CD4-positive, alpha-beta T cell (primary cell): Measurements from ENCODE around the gene FZR1. TPM values are rescaled to one million over a fixed set of nuclear protein-coding genes. Genes with fewer than 3 reads are reported as not detected.

Experiments
- ATAC-seq: fragments of 200-7000 bp; cut with Tn5 transposase; one replicate; pipeline ENCODE4 v1.10.0; 2022; ENCODE audit warnings: mild to moderate bottlenecking; ENCODE audit not compliant: poor library complexity
- CTCF ChIA-PET: fragments of 350-600 bp; sonication (Branson Sonifier 250); formaldehyde crosslinking; loops from one replicate; lab custom pipeline; 2021; ENCODE audit warnings: antibody characterized with exemption, inconsistent platforms; lab: Charles Lee
- POLR2A ChIA-PET: fragments of 350-600 bp; sonication (Branson Sonifier 250); formaldehyde crosslinking; loops from one replicate; lab custom pipeline; 2021; ENCODE audit warnings: antibody characterized with exemption, inconsistent platforms; lab: Charles Lee
- DNase-seq, 14 experiments: peaks; one replicate each; pipeline ENCODE4 v3.0.0-alpha.2; 2013 to 2020; ENCODE audit warnings: mixed read lengths in 2 of 14
- H3K27ac ChIP-seq, 2 donors: one replicate each; pipeline versions ENCODE4 v1.5.1 to v1.7.0; 2013; ENCODE audit warnings: low read length in 2 of 2, low read depth in 1 of 2, mild to moderate bottlenecking in 1 of 2
- H3K27me3 ChIP-seq, 2 experiments: 1 replicate in 1 of 2; 2 replicates in 1 of 2; pipeline versions ENCODE4 v1.6.1 to v1.7.0; 2013; ENCODE audit warnings: low read length in 2 of 2, control low read depth in 1 of 2, mild to moderate bottlenecking in 1 of 2, moderate library complexity in 1 of 2; ENCODE audit not compliant: insufficient read depth in 2 of 2, control insufficient read depth in 1 of 2
- H3K36me3 ChIP-seq: one replicate; pipeline ENCODE4 v1.6.1; 2013; ENCODE audit warnings: low read length, control low read depth; ENCODE audit not compliant: insufficient read depth
- H3K4me1 ChIP-seq: one replicate; pipeline ENCODE4 v1.6.1; 2013; ENCODE audit warnings: low read length, control low read depth; ENCODE audit not compliant: insufficient read depth
- H3K4me3 ChIP-seq: one replicate; pipeline ENCODE4 v1.5.1; 2013; ENCODE audit warnings: mild to moderate bottlenecking, low read length, moderate library complexity
- H3K9me3 ChIP-seq, 2 experiments: 1 replicate in 1 of 2; 2 replicates in 1 of 2; pipeline versions ENCODE4 v1.6.1 to v1.7.0; 2013; ENCODE audit warnings: low read length in 2 of 2, mild to moderate bottlenecking in 2 of 2, control low read depth in 1 of 2, moderate library complexity in 1 of 2; ENCODE audit not compliant: control insufficient read depth in 1 of 2, insufficient read depth in 1 of 2
- H3K27ac Mint-ChIP-seq: one replicate; pipeline ENCODE4 v1.8.0; 2020; ENCODE audit warnings: mixed read lengths
- H3K27me3 Mint-ChIP-seq: one replicate; pipeline ENCODE4 v1.8.0; 2021; ENCODE audit warnings: mixed read lengths
- H3K36me3 Mint-ChIP-seq: one replicate; pipeline ENCODE4 v1.8.0; 2021; ENCODE audit warnings: low read depth, mixed read lengths
- H3K4me1 Mint-ChIP-seq: one replicate; pipeline ENCODE4 v1.8.0; 2021; ENCODE audit warnings: low read depth, mixed read lengths
- H3K4me3 Mint-ChIP-seq: one replicate; pipeline ENCODE4 v1.8.0; 2020; ENCODE audit warnings: mild to moderate bottlenecking, mixed read lengths
- H3K9me3 Mint-ChIP-seq: one replicate; pipeline ENCODE4 v1.8.0; 2020; ENCODE audit warnings: mixed read lengths
- CTCF ChIP-seq: fragments of 200-600 bp; IDR thresholded peaks from one replicate; pipeline ENCODE4 v1.8.0; 2022; ENCODE audit warnings: antibody characterized with exemption, mild to moderate bottlenecking
- intact Hi-C, 2 experiments: fragments of 100-400 bp; cut with DNase I in 1 of 2; cut with micrococcal nuclease in 1 of 2; formaldehyde crosslinking; loops; one replicate each; pipeline versions ENCODE4 v1.15.1 to v1.9.0; 2023 to 2025; cut with DNase I, micrococcal nuclease
- total RNA-seq, 174 experiments: library from RNA in 2 of 174; stranded (reverse) in 2 of 174; gene quantifications; one replicate each; pipeline ENCODE4 v1.2.3 and lab custom pipeline; 2021 to 2026

Gene FZR1
- total RNA-seq, 2 experiments from 2014 or later: 109 to 116 TPM

DNA sequence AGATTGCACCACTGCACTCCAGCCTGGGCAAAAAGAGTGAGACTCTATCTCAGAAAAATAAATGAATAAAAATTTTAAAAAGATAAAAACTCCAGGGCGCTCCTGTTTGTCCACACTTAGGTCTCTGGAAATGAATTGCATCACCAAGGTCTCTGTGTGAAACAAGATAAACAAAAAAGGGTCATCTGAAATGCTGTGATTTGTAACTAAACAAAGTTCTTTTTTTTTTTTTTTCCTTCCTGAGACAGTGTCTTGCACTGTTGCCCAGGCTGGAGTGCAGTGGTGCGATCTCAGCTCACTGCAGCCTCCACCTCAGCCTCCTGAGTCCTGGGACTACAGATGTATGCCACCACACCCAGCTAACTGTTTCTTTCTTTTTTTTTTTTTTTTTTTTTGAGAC, 11.5 kb downstream of the FZR1 start:
- no peak overlapping the region for H3K4me3 ChIP-seq
- Mint-ChIP-seq H3K9me3 (no peaks in the 10 kb centered on the region), H3K27ac (peak overlapping the region; percentile 30), H3K36me3 (peaks cover 10% of the 10 kb centered on the region), H3K27me3 (no peaks in the 10 kb centered on the region), H3K4me3 (no peak overlapping the region), H3K4me1 (peaks cover 48% of the 10 kb centered on the region)
- H3K27ac ChIP-seq: no peak overlapping the region
- H3K27me3 ChIP-seq: no peaks in the 10 kb centered on the region
- H3K9me3 ChIP-seq: no peaks in the 10 kb centered on the region
- H3K36me3 ChIP-seq: peaks cover 30% of the 10 kb centered on the region
- ATAC-seq (no peak), DNase-seq (no peak)
- no peak for TF ChIP-seq CTCF
- intact Hi-C loops: no loop called here
- ChIA-PET POLR2A (no interaction called here), CTCF (interaction anchor here (0.6 kb wide), 1 partner anchor 13 kb away, joined by 3 read pairs; no protein-coding TSS in a partner anchor)
- H3K4me1 ChIP-seq: peaks cover 42% of the 10 kb centered on the region

GRCh38 chr19:3518255-3518654, 12.1 kb downstream of the FZR1 start:
- H3K27ac Mint-ChIP-seq: peak overlapping the region; percentile 30
- H3K36me3 Mint-ChIP-seq: peaks cover 9% of the 10 kb centered on the region
- DNase-seq: no peak
- peaks cover 38% of the 10 kb centered on the region for H3K4me1 ChIP-seq
- ChIA-PET CTCF (interaction anchor here (0.6 kb wide), 1 partner anchor 13 kb away, joined by 3 read pairs; no protein-coding TSS in a partner anchor), POLR2A (no interaction called here)
- H3K4me3 ChIP-seq: no peak overlapping the region
- intact Hi-C loops: no loop called here
- no peaks in the 10 kb centered on the region for H3K9me3 Mint-ChIP-seq
- peaks cover 36% of the 10 kb centered on the region for H3K36me3 ChIP-seq
- no peak overlapping the region for H3K27ac ChIP-seq
- H3K27me3 Mint-ChIP-seq: no peaks in the 10 kb centered on the region
- no peaks in the 10 kb centered on the region for H3K27me3 ChIP-seq
- peaks cover 48% of the 10 kb centered on the region for H3K4me1 Mint-ChIP-seq
- TF ChIP-seq CTCF: no peak
- no peak overlapping the region for H3K4me3 Mint-ChIP-seq
- H3K9me3 ChIP-seq: no peaks in the 10 kb centered on the region
- no peak for ATAC-seq

DNA sequence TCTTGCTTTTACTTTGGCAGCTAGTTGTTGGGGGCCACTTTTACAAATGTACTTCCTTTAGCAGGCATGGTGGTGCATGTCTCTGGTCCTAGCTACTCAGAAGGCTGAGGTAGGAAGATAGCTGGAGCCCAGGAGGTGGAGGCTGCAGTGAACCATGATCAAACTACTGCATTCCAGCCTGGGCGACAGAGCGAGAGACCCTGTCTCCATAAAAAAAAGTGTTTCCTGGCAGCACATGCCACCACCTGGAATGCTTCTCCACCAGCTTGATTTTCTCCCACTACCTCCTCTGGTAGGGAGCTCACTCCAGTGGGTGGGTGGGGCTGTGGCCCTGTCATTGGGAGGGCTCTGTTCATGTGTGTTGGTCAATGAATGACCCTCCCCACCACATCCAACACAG, 12.5 kb downstream of the FZR1 start:
- peaks cover 35% of the 10 kb centered on the region for H3K4me1 ChIP-seq
- Mint-ChIP-seq H3K27ac (no peak overlapping the region), H3K27me3 (no peaks in the 10 kb centered on the region), H3K4me1 (peaks cover 46% of the 10 kb centered on the region), H3K4me3 (no peak overlapping the region), H3K9me3 (no peaks in the 10 kb centered on the region), H3K36me3 (peaks cover 13% of the 10 kb centered on the region)
- H3K9me3 ChIP-seq: no peaks in the 10 kb centered on the region
- no peak for DNase-seq
- no peak for TF ChIP-seq CTCF
- ATAC-seq: no peak
- POLR2A ChIA-PET: no interaction called here
- intact Hi-C loops: no loop called here
- no peak overlapping the region for H3K27ac ChIP-seq
- H3K36me3 ChIP-seq: peaks cover 41% of the 10 kb centered on the region
- CTCF ChIA-PET: no interaction called here
- no peaks in the 10 kb centered on the region for H3K27me3 ChIP-seq
- no peak overlapping the region for H3K4me3 ChIP-seq
